Measurements from ENCODE around the gene DMAP1.

The DMAP1 gene

GRCh38 chr1:44266400-44267344 lies 53.4 kb downstream of the DMAP1 start (continued):
- TF ChIP-seq PRDM10 (tag by site-specific recombination; IDR thresholded peaks at IDR 0.05), result peak; percentile 28; the same call in 1 of the 2 replicates
- TF ChIP-seq ZNF530 (tag by site-specific recombination; IDR thresholded peaks at IDR 0.05; ENCODE audit: low read depth), result no peak
- no peak for TF ChIP-seq ZBTB48 (tag by site-specific recombination; IDR thresholded peaks at IDR 0.05)
- no peak for TF ChIP-seq TRIM28 (IDR thresholded peaks at IDR 0.05; ENCODE audit: borderline replicate concordance, low read length)
- TF ChIP-seq ZNF830 (tag by site-specific recombination; IDR thresholded peaks at IDR 0.05; ENCODE audit: low read depth), result no peak
- no peak; the same call in 1 of the 2 replicates for TF ChIP-seq PRDM4 (tag by site-specific recombination; IDR thresholded peaks at IDR 0.05)
- TF ChIP-seq ZNF18 (tag by site-specific recombination; IDR thresholded peaks at IDR 0.05), result 0 out of 2 replicates have a peak, but pooled peaks have one; percentile 14
- TF ChIP-seq ZNF423 (tag by site-specific recombination; IDR thresholded peaks at IDR 0.05), result no peak
- TF ChIP-seq HIC1 (tag by site-specific recombination; IDR thresholded peaks at IDR 0.05), result no peak
- no peak for TF ChIP-seq ZNF76 (tag by site-specific recombination; IDR thresholded peaks at IDR 0.05; ENCODE audit: borderline replicate concordance, low read depth)
- no peak for TF ChIP-seq ZBTB44 (tag by site-specific recombination; IDR thresholded peaks at IDR 0.05)

- POLR2A ChIA-PET, result no interaction called here
- TF ChIP-seq ZNF830 (tag by site-specific recombination; IDR thresholded peaks at IDR 0.05; ENCODE audit: low read depth) (no peak), ZNF561 (tag by site-specific recombination; IDR thresholded peaks at IDR 0.05; ENCODE audit: borderline replicate concordance) (peak; percentile 70; the same call in 1 of the 2 replicates), ZNF2 (tag by site-specific recombination; IDR thresholded peaks at IDR 0.05) (no peak), ELK4 (IDR thresholded peaks at IDR 0.05; ENCODE audit: borderline replicate concordance, low read depth, low read length) (no peak), ZNF133 (tag by site-specific recombination; IDR thresholded peaks at IDR 0.05) (no peak), ZNF521 (tag by site-specific recombination; IDR thresholded peaks at IDR 0.05) (no peak), ZNF843 (tag by site-specific recombination; IDR thresholded peaks at IDR 0.05) (peak; percentile 91), ZFHX2 (tag by site-specific recombination; conservative IDR thresholded peaks at IDR 0.05) (peak; percentile 89), SP2 (tag by site-specific recombination; IDR thresholded peaks at IDR 0.05) (no peak)
Measured at GRCh38 chr1:44267438-44267837, 54.2 kb downstream of the DMAP1 start.

More at GRCh38 chr1:44267438-44267837, 54.2 kb downstream of the DMAP1 start:
- CTCF ChIA-PET, result interaction anchor here (1.0 to 1.4 kb wide), 4 partner anchors 29 to 434 kb away, joined by 3 read pairs; no protein-coding TSS in a partner anchor
- Histone ChIP-seq H3K4me3 (ENCODE audit: low read depth, low read length) (no peak overlapping the region), H3K4me1 (ENCODE audit: control insufficient read depth, insufficient read depth, low read length) (peaks cover 9% of the 10 kb centered on the region), H3K27ac (ENCODE audit: extremely low read depth, low read depth, low read length) (no peak overlapping the region), H3K36me3 (ENCODE audit: control insufficient read depth in 2 of 2, insufficient read depth in 1 of 2, low read length in 2 of 2) (peaks cover 0 to 23% of the 10 kb centered on the region in 2 experiments; a peak in 1 of 3 replicates), H3K9me3 (ENCODE audit: control insufficient read depth, insufficient read depth, low read depth, low read length) (no peaks in the 10 kb centered on the region)

All from HEK293 (cell line).